Islet precursor cell (in vitro differentiated cells): ENCODE data around the gene SLC25A26.
"Not testable (repeated sequence)": the region's sequence is repeated elsewhere in the genome, so short reads cannot be mapped to it uniquely, and the experiment has no call there.

Experiments used
- DNase-seq: peaks from one replicate; pipeline ENCODE4 v3.0.0-alpha.2; 2018

The SLC25A26 gene

GRCh38 chr3:66220602-66221377 is at the start of gene SLC25A26:
SLC25A26 (plus strand) TSS chr3:66221001; CDS start chr3:66221095, 94 bp downstream.
- peak; percentile 99 for DNase-seq

DNA sequence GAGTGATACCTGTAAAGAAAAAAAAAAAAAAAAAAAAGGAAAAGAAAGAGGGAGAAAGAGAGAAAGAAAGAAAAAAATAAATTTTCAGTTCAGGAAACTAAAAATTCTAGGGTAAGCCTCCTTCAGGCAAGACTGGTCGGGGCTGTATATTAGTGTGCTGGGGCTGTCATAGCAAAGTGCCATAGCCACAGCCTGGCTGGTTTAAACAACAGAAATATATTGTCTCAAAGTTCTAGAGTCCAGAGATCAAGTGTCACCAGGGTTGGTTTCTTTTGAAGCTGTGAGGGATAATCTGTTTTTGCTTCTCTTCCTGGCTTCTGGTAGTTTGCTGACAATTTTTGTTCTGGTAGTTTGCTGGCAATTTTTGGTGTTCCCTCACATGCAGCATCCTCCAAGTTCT is 48.4 kb upstream of the SLC25A26 start:
- no peak for DNase-seq

GRCh38 chr3:66177026-66177425 is 43.8 kb upstream of the SLC25A26 start:
- no peak for DNase-seq

GRCh38 chr3:66178206-66178605 is 42.6 kb upstream of the SLC25A26 start:
- no peak for DNase-seq

DNA sequence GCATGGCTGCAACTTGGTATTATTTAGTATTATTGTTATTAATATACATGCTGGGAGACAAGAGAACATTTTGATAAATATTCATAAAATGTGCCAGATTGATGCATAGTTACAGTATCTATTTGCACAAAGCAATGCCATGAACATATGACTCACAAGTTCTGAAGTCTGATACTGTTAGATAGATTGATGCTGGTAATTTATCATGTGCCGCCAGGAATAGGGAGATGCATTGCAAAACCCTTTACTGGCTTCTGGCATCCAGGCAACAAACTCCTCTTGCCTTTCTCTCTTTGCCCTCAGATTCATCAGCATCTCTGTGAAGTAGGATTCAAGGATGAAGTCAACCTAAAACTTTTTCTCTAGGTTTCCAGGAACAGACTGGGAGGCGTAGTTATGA is 41.0 kb upstream of the SLC25A26 start:
- DNase-seq: no peak

GRCh38 chr3:66181764-66182163 is 39.0 kb upstream of the SLC25A26 start:
- no peak for DNase-seq

- no peak for DNase-seq
Measured at GRCh38 chr3:66182246-66182645, 38.6 kb upstream of the SLC25A26 start.

- DNase-seq: no peak
Measured at GRCh38 chr3:66186545-66186944, 34.3 kb upstream of the SLC25A26 start.

DNA sequence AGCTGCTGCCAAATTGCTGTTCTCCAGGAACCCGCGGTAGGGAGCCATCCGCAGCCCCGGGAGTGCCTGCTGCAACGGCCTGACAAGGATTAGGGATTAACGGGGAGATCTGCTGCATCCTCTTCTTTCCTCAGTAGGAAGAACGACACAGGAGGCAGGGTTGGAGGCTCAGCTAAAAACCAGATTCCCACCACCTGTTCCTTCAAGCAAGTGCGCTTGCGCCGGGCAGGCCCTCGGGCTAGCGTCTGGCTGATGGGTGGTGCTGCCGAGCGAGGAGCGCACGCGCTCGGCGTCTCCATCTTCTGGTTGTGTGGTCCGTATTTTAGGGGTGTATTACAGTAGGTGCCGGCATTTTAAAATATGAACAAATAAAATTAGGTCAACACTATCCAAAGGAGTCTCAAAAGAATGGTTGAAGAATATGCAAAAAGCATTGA is 25.4 kb upstream of the SLC25A26 start:
- DNase-seq: peak; percentile 81

- DNase-seq: no peak
Measured at GRCh38 chr3:66196633-66197032, 24.2 kb upstream of the SLC25A26 start.

- no peak for DNase-seq
Measured at GRCh38 chr3:66198437-66199088, 22.2 kb upstream of the SLC25A26 start.

DNA sequence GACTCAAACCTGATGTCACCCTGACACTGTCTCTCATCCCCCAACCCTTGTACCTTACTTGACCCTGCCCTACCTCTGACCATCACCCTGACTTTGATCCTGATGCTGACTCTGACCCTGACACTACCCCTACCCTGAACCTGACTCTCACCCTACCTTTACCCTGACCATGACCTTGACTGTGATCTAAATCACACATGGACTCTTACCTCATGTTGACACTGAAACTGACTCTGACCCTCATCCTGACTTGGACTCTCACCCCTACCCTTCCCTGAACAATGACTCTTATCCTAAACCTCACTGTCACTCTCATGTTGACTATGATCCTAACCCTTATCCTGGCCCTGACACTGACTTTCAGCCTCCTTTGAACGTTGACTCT is 21.7 kb upstream of the SLC25A26 start:
- no peak for DNase-seq

GRCh38 chr3:66200147-66200546 is 20.7 kb upstream of the SLC25A26 start:
- no peak for DNase-seq

DNA sequence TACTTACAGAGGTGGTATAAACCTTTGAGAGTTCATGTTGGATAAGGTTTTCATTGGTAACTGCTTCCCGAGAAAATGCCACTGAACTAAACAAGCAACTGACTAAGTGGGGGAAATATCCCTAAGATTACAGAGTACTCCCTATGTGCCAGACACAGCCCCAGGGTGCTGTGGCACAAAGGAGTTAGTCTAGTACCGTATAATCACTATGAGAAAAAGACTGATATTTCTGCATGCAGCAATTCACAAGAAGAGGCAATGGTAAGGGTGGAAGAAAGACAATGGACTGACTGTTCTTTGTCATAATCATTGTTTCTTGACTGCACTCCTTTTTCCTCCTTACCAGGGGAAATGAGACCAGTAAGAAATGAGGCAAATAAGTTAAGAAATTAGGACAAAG is 20.0 kb upstream of the SLC25A26 start:
- no peak for DNase-seq

- DNase-seq: no peak
Measured at GRCh38 chr3:66203275-66203674, 17.5 kb upstream of the SLC25A26 start.

GRCh38 chr3:66206806-66207205 is 14.0 kb upstream of the SLC25A26 start:
- no peak for DNase-seq

- DNase-seq: no peak
Measured at GRCh38 chr3:66208189-66208588, 12.6 kb upstream of the SLC25A26 start.

- no peak for DNase-seq
Measured at GRCh38 chr3:66210687-66211295, 10.0 kb upstream of the SLC25A26 start.

DNA sequence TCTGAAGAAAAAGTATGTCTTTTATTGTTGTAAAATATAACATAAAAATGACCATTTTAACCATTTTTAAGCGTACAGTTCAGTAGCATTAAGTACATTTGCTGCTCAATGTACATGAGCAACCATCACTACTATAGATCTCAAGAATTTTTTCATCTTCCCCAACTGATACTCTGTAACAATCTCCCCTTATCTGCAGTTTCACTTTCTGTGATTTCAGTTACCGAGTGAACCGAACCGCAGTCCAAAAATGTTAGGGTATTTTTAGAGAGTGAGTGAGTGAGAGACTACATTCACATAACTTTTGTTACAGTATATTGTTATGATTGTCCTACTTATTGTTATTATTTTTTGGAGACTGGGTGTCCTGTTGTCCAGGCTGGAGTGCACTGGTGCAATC is 9.0 kb upstream of the SLC25A26 start:
- no peak for DNase-seq

- no peak for DNase-seq
Measured at GRCh38 chr3:66215106-66215505, 5.7 kb upstream of the SLC25A26 start.

- no peak for DNase-seq
Measured at GRCh38 chr3:66220066-66220465, 735 bp upstream of the SLC25A26 start.

DNA sequence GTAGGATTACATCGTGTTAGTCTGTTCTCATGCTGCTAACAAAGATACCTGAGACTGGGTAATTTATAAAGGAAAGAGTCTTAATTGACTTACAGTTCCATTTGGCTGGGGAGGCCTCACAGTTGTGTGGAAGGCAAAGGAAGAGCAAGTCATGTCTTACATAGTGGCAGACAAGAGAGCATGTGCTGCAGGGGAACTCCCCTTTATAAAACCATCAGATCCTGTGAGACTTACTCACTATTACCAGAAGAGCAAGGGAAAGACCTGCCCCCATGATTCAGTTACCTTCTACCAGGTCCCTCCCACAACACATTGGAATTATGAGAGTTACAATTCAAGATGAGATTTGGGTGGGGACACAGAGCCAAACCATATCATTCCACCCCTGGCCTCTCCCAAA is 3.4 kb downstream of the SLC25A26 start:
- DNase-seq: no peak

- not testable (repeated sequence) for DNase-seq
Measured at GRCh38 chr3:66226093-66226492, 5.3 kb downstream of the SLC25A26 start.

- no peak for DNase-seq
Measured at GRCh38 chr3:66227051-66227450, 6.2 kb downstream of the SLC25A26 start.
